Fibroblast of lung (primary cell): ENCODE measurements around the gene EN2. TPM values are rescaled to one million over a fixed set of nuclear protein-coding genes. Genes with fewer than 3 reads are reported as not detected.

Experiments used
- DNase-seq, 2 donors: peaks; one replicate each; pipeline versions ENCODE4 v3.0.0 to v3.0.0-alpha.2; 2010; ENCODE audit warnings: low read depth in 2 of 2
- H2AFZ ChIP-seq: 2 replicates; pipeline ENCODE4 v1.5.1; 2012; ENCODE audit warnings: low read length, control low read depth, inconsistent platforms
- H3K27ac ChIP-seq: 2 replicates; pipeline ENCODE4 v1.5.1; 2011; ENCODE audit warnings: low read length, control low read depth; ENCODE audit not compliant: insufficient read depth
- H3K27me3 ChIP-seq: 2 replicates; pipeline ENCODE4 v1.5.1; 2011; ENCODE audit warnings: mild to moderate bottlenecking, low read length; ENCODE audit not compliant: control insufficient read depth, insufficient read depth
- H3K36me3 ChIP-seq: 2 replicates; pipeline ENCODE4 v1.5.1; 2011; ENCODE audit warnings: low read length; ENCODE audit not compliant: control insufficient read depth, insufficient read depth
- H3K4me1 ChIP-seq: 2 replicates; pipeline ENCODE4 v1.5.1; 2011; ENCODE audit warnings: low read length; ENCODE audit not compliant: control insufficient read depth, insufficient read depth; ENCODE audit errors: extremely low read depth
- H3K4me2 ChIP-seq: 2 replicates; pipeline ENCODE4 v1.5.1; 2011; ENCODE audit warnings: low read length, control low read depth; ENCODE audit not compliant: insufficient read depth; ENCODE audit errors: extremely low read depth
- H3K4me3 ChIP-seq, 4 experiments: fragments of 200-600 bp in 1 of 4; sonication (generic) in 1 of 4; replicated peaks in 1 of 4; 2 replicates each; pipeline ENCODE4 v1.5.1; 2011 to 2016; ENCODE audit warnings: low read length in 4 of 4, low read depth in 3 of 4, mild to moderate bottlenecking in 3 of 4, control low read depth in 2 of 4, inconsistent platforms in 1 of 4, mixed read lengths in 1 of 4; ENCODE audit not compliant: insufficient read depth in 1 of 4; ENCODE audit errors: control extremely low read depth in 1 of 4
- H3K79me2 ChIP-seq: 2 replicates; pipeline ENCODE4 v1.5.1; 2012; ENCODE audit warnings: mild to moderate bottlenecking, low read length, inconsistent platforms; ENCODE audit not compliant: control insufficient read depth, insufficient read depth
- H3K9ac ChIP-seq: 2 replicates; pipeline ENCODE4 v1.5.1; 2011; ENCODE audit warnings: mild to moderate bottlenecking, low read length, control low read depth; ENCODE audit not compliant: insufficient read depth
- H3K9me3 ChIP-seq: 2 replicates; pipeline ENCODE4 v1.5.1; 2012; ENCODE audit warnings: low read depth, low read length; ENCODE audit not compliant: control insufficient read depth, insufficient read depth
- H4K20me1 ChIP-seq: 2 replicates; pipeline ENCODE4 v1.5.1; 2011; ENCODE audit warnings: low read length; ENCODE audit not compliant: control insufficient read depth, insufficient read depth; ENCODE audit errors: extremely low read depth
- EZH2 ChIP-seq: IDR thresholded peaks from 2 replicates; pipeline ENCODE4 v1.5.1; 2012; ENCODE audit warnings: low read length, control low read depth, mild to moderate bottlenecking; ENCODE audit errors: missing control alignments
- polyA plus RNA-seq, 2 donors: library from polyadenylated mRNA; depleted of rRNA in 1 of 2; stranded (reverse) in 1 of 2; unstranded in 1 of 2; fragments of >200 nt; gene quantifications; 2 replicates each; pipeline ENCODE4 v1.2.1, GENCODE V29; 2011 to 2012; ENCODE audit warnings: missing spikeins in 1 of 2
- total RNA-seq: library from RNA; depleted of rRNA; stranded (reverse); fragments of >200 nt; gene quantifications from 2 replicates; pipeline ENCODE4 v1.2.1, GENCODE V29; 2014
- TF ChIP-seq, protein P1 (sequence below), 2 donors: IDR thresholded peaks in 1 of 2; conservative IDR thresholded peaks in 1 of 2; 1 replicate in 1 of 2; 2 replicates in 1 of 2; pipeline ENCODE4 v1.5.1; 2011 to 2012; ENCODE audit warnings: low read length in 2 of 2, control low read depth in 1 of 2, inconsistent platforms in 1 of 2, low read depth in 1 of 2, mild to moderate bottlenecking in 1 of 2

Gene EN2
- total and polyA plus RNA-seq, 2 donors (not counting 1 experiment from before 2014, with no cell fraction given), result not detected

DNA sequence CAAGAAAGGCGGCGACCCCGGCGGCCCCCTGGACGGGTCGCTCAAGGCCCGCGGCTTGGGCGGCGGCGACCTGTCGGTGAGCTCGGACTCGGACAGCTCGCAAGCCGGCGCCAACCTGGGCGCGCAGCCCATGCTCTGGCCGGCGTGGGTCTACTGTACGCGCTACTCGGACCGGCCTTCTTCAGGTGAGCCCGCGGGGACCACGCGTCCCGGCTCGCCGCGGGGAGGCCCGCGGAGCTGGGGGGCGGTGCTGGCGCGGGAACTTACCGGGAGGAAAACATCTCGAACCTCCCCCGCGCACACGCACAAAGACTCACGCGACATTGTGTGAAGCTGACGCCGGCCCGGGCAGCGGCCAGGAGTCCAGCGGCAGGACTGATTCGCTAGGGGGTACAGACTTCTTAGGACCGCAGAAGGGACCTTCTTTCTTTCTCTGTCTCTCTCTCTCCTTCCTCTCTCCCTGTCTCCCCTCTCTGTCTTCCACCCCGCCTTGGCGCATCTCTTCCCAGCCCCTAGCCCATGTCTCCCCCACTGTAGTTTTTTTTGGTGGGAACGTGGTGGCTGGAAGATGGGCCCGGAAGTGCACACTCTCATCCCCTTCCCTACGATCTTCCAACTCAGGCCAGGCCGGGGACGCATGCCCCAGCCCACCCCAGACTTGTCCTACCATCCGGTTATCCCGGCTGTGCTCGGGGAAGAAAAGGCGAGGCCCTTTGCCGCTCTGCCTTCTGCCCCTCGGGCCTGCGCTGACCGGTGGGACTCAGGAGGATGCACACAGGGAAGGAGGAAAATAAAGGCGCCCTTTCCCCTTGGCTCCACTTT, 1.2 kb downstream of the EN2 start:
- H3K27ac ChIP-seq, result no peak overlapping the region
- H3K79me2 ChIP-seq, result no peaks in the 10 kb centered on the region
- no peaks in the 10 kb centered on the region for H3K4me1 ChIP-seq
- H4K20me1 ChIP-seq, result no peaks in the 10 kb centered on the region
- TF ChIP-seq EZH2, result peak; percentile 92
- TF ChIP-seq, protein P1, sequence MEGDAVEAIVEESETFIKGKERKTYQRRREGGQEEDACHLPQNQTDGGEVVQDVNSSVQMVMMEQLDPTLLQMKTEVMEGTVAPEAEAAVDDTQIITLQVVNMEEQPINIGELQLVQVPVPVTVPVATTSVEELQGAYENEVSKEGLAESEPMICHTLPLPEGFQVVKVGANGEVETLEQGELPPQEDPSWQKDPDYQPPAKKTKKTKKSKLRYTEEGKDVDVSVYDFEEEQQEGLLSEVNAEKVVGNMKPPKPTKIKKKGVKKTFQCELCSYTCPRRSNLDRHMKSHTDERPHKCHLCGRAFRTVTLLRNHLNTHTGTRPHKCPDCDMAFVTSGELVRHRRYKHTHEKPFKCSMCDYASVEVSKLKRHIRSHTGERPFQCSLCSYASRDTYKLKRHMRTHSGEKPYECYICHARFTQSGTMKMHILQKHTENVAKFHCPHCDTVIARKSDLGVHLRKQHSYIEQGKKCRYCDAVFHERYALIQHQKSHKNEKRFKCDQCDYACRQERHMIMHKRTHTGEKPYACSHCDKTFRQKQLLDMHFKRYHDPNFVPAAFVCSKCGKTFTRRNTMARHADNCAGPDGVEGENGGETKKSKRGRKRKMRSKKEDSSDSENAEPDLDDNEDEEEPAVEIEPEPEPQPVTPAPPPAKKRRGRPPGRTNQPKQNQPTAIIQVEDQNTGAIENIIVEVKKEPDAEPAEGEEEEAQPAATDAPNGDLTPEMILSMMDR (conservative IDR thresholded peaks at IDR 0.05 in 1 of 2, IDR thresholded peaks at IDR 0.05 in 1 of 2; ENCODE audit: low read depth in 1 of 2, low read length in 2 of 2), result no peak
- peaks cover 83% of the 10 kb centered on the region for H3K27me3 ChIP-seq
- no peak overlapping the region for H3K4me2 ChIP-seq
- no peak overlapping the region for H2AFZ ChIP-seq
- H3K36me3 ChIP-seq, result no peaks in the 10 kb centered on the region
- H3K9me3 ChIP-seq, result no peaks in the 10 kb centered on the region
- no peak for DNase-seq
- no peak overlapping the region for H3K9ac ChIP-seq
- H3K4me3 ChIP-seq, result no peak overlapping the region

DNA sequence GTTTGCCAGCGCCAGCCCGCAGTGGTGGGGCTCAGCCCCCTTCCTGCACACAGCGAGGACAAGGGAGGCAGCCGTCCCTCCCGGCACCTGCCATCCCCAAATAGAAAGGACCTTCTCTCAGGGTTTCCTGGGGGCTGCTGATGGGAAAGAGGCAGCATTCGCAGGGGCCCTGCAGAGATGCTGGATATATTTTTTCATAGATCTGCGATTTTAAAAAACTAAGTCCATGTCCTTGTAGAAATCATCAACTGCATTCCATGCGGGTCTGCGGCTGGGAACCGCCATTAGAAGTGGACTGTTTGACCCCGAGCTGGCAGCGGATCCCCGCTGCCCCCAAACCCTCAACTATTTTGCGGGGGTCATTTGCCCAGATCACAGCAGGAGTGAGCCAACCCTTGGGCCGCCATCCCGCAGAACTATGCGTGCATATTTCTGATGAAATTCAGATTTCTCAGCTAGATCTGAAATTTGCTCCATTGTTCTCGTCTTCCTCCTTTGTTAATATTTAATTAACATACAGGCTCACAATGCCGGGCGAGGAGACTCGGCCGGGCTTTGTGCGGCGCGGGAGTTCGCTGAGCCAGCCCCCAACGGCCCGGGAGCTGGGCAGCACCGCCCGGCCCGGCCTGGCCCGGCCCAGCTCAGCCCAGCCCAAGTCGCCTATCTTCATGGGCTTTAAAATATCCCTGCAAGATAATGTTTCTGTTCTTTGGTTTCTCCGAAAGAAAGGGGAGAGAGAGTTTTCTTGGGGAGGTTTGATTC, 2.0 kb downstream of the EN2 start:
- TF ChIP-seq, protein P1 (conservative IDR thresholded peaks at IDR 0.05 in 1 of 2, IDR thresholded peaks at IDR 0.05 in 1 of 2; ENCODE audit: low read depth in 1 of 2, low read length in 2 of 2), result no peak
- no peak for TF ChIP-seq EZH2
- no peak overlapping the region for H3K4me2 ChIP-seq

GRCh38 chr7:155460926-155461613, 3.1 kb downstream of the EN2 start:
- Histone ChIP-seq H3K79me2 (no peaks in the 10 kb centered on the region), H3K4me2 (no peak overlapping the region), H2AFZ (no peak overlapping the region), H3K36me3 (no peaks in the 10 kb centered on the region), H3K9ac (no peak overlapping the region), H3K27me3 (peaks cover 82% of the 10 kb centered on the region), H3K9me3 (no peaks in the 10 kb centered on the region), H4K20me1 (no peaks in the 10 kb centered on the region), H3K27ac (no peak overlapping the region), H3K4me1 (no peaks in the 10 kb centered on the region), H3K4me3 (no peak overlapping the region)
- DNase-seq, result no peak
- TF ChIP-seq, protein P1 (conservative IDR thresholded peaks at IDR 0.05 in 1 of 2, IDR thresholded peaks at IDR 0.05 in 1 of 2; ENCODE audit: low read depth in 1 of 2, low read length in 2 of 2), result no peak
- TF ChIP-seq EZH2, result peak; percentile 7

More for the DNA sequence above, 2.0 kb downstream of the EN2 start:
- no peaks in the 10 kb centered on the region for H4K20me1 ChIP-seq
- H3K36me3 ChIP-seq, result no peaks in the 10 kb centered on the region
- peaks cover 82% of the 10 kb centered on the region for H3K27me3 ChIP-seq
- H3K4me1 ChIP-seq, result no peaks in the 10 kb centered on the region
- no peak overlapping the region for H3K27ac ChIP-seq
- no peak overlapping the region for H3K4me3 ChIP-seq
- no peaks in the 10 kb centered on the region for H3K79me2 ChIP-seq
- no peaks in the 10 kb centered on the region for H3K9me3 ChIP-seq
- DNase-seq, result no peak
- no peak overlapping the region for H3K9ac ChIP-seq
- no peak overlapping the region for H2AFZ ChIP-seq
